IPS-15b (cell line): ENCODE results near the gene UNC79.

Experiments used
- H3K27me3 ChIP-seq: one replicate; pipeline ENCODE4 v1.6.1; 2013; ENCODE audit warnings: low read length; ENCODE audit not compliant: control insufficient read depth, insufficient read depth
- H3K36me3 ChIP-seq: one replicate; pipeline ENCODE4 v1.6.1; 2013; ENCODE audit warnings: low read length; ENCODE audit not compliant: control insufficient read depth, insufficient read depth
- H3K4me1 ChIP-seq: one replicate; pipeline ENCODE4 v1.6.1; 2013; ENCODE audit warnings: mild to moderate bottlenecking, low read length; ENCODE audit not compliant: control insufficient read depth, insufficient read depth
- H3K4me3 ChIP-seq: one replicate; pipeline ENCODE4 v1.5.1; 2013; ENCODE audit warnings: low read depth, low read length
- H3K9ac ChIP-seq: one replicate; pipeline ENCODE4 v1.6.1; 2013; ENCODE audit warnings: low read depth, mild to moderate bottlenecking, low read length
- H3K9me3 ChIP-seq: one replicate; pipeline ENCODE4 v1.6.1; 2013; ENCODE audit warnings: mild to moderate bottlenecking, low read length; ENCODE audit not compliant: control insufficient read depth, insufficient read depth

UNC79 gene

GRCh38 chr14:93533437-93533836, 102.7 kb downstream of the UNC79 start:
- H3K27me3 ChIP-seq = no peaks in the 10 kb centered on the region
- H3K36me3 ChIP-seq = no peaks in the 10 kb centered on the region
- H3K9ac ChIP-seq = no peak overlapping the region
- no peaks in the 10 kb centered on the region for H3K9me3 ChIP-seq
- H3K4me3 ChIP-seq = no peak overlapping the region
- H3K4me1 ChIP-seq = no peaks in the 10 kb centered on the region

GRCh38 chr14:93533842-93534241, 103.1 kb downstream of the UNC79 start:
- Histone ChIP-seq H3K9me3 (no peaks in the 10 kb centered on the region), H3K36me3 (no peaks in the 10 kb centered on the region), H3K4me3 (no peak overlapping the region), H3K27me3 (no peaks in the 10 kb centered on the region), H3K4me1 (no peaks in the 10 kb centered on the region), H3K9ac (no peak overlapping the region)

GRCh38 chr14:93535537-93535936, 104.8 kb downstream of the UNC79 start:
- no peaks in the 10 kb centered on the region for H3K4me1 ChIP-seq
- H3K4me3 ChIP-seq = no peak overlapping the region
- H3K36me3 ChIP-seq = no peaks in the 10 kb centered on the region
- H3K9me3 ChIP-seq = no peaks in the 10 kb centered on the region
- H3K27me3 ChIP-seq = no peaks in the 10 kb centered on the region
- H3K9ac ChIP-seq = no peak overlapping the region

- no peaks in the 10 kb centered on the region for H3K9me3 ChIP-seq
- H3K27me3 ChIP-seq = no peaks in the 10 kb centered on the region
- no peaks in the 10 kb centered on the region for H3K36me3 ChIP-seq
- no peak overlapping the region for H3K4me3 ChIP-seq
- no peak overlapping the region for H3K9ac ChIP-seq
- no peaks in the 10 kb centered on the region for H3K4me1 ChIP-seq
These were observed 106.2 kb downstream of the UNC79 start for GRCh38 chr14:93536945-93537344.

- H3K27me3 ChIP-seq = no peaks in the 10 kb centered on the region
- no peaks in the 10 kb centered on the region for H3K9me3 ChIP-seq
- no peak overlapping the region for H3K4me3 ChIP-seq
- no peak overlapping the region for H3K9ac ChIP-seq
- H3K4me1 ChIP-seq = no peaks in the 10 kb centered on the region
- no peaks in the 10 kb centered on the region for H3K36me3 ChIP-seq
These were observed 107.2 kb downstream of the UNC79 start for GRCh38 chr14:93537951-93538350.

GRCh38 chr14:93538413-93538812, 107.7 kb downstream of the UNC79 start:
- Histone ChIP-seq H3K9ac (no peak overlapping the region), H3K4me1 (no peaks in the 10 kb centered on the region), H3K9me3 (no peaks in the 10 kb centered on the region), H3K4me3 (no peak overlapping the region), H3K36me3 (no peaks in the 10 kb centered on the region), H3K27me3 (no peaks in the 10 kb centered on the region)

GRCh38 chr14:93540235-93540634, 109.5 kb downstream of the UNC79 start:
- Histone ChIP-seq H3K9me3 (no peaks in the 10 kb centered on the region), H3K4me3 (no peak overlapping the region), H3K9ac (no peak overlapping the region), H3K36me3 (no peaks in the 10 kb centered on the region), H3K4me1 (no peaks in the 10 kb centered on the region), H3K27me3 (no peaks in the 10 kb centered on the region)

GRCh38 chr14:93543766-93544165, 113.0 kb downstream of the UNC79 start:
- Histone ChIP-seq H3K4me3 (no peak overlapping the region), H3K4me1 (no peaks in the 10 kb centered on the region), H3K36me3 (no peaks in the 10 kb centered on the region), H3K9ac (no peak overlapping the region), H3K9me3 (no peaks in the 10 kb centered on the region), H3K27me3 (no peaks in the 10 kb centered on the region)

- no peaks in the 10 kb centered on the region for H3K9me3 ChIP-seq
- no peaks in the 10 kb centered on the region for H3K27me3 ChIP-seq
- no peaks in the 10 kb centered on the region for H3K36me3 ChIP-seq
- H3K4me1 ChIP-seq = no peaks in the 10 kb centered on the region
- H3K4me3 ChIP-seq = no peak overlapping the region
- H3K9ac ChIP-seq = no peak overlapping the region
These were observed 113.5 kb downstream of the UNC79 start for GRCh38 chr14:93544212-93544611.

GRCh38 chr14:93546642-93547041, 115.9 kb downstream of the UNC79 start:
- Histone ChIP-seq H3K9ac (no peak overlapping the region), H3K9me3 (no peaks in the 10 kb centered on the region), H3K36me3 (no peaks in the 10 kb centered on the region), H3K4me3 (no peak overlapping the region), H3K27me3 (no peaks in the 10 kb centered on the region), H3K4me1 (no peaks in the 10 kb centered on the region)

- Histone ChIP-seq H3K4me1 (no peaks in the 10 kb centered on the region), H3K4me3 (no peak overlapping the region), H3K36me3 (no peaks in the 10 kb centered on the region), H3K27me3 (no peaks in the 10 kb centered on the region), H3K9ac (no peak overlapping the region), H3K9me3 (no peaks in the 10 kb centered on the region)
These were observed 117.5 kb downstream of the UNC79 start for GRCh38 chr14:93548102-93548843.

- H3K4me3 ChIP-seq = no peak overlapping the region
- no peaks in the 10 kb centered on the region for H3K4me1 ChIP-seq
- no peaks in the 10 kb centered on the region for H3K27me3 ChIP-seq
- H3K9me3 ChIP-seq = no peaks in the 10 kb centered on the region
- H3K36me3 ChIP-seq = no peaks in the 10 kb centered on the region
- H3K9ac ChIP-seq = no peak overlapping the region
These were observed 118.9 kb downstream of the UNC79 start for GRCh38 chr14:93549595-93549994.
